RWPE1 (cell line): ENCODE data around the gene EXTL2.
"Not testable (repeated sequence)": the region's sequence is repeated elsewhere in the genome, so short reads cannot be mapped to it uniquely, and the experiment has no call there.

ENCODE experiments used
- CTCF ChIA-PET: fragments of 350-600 bp; sonication (Branson Sonifier 250); formaldehyde crosslinking; extraction: SDS; loops from one replicate; lab custom pipeline; 2021; lab: Yijun Ruan, JAX
- POLR2A ChIA-PET: fragments of 400-600 bp; formaldehyde crosslinking; extraction: SDS; loops from one replicate; lab custom pipeline; 2020; ENCODE audit warnings: antibody characterized with exemption; ENCODE audit not compliant: low non-redundant PET; lab: Yijun Ruan, JAX
- DNase-seq: peaks from one replicate; pipeline ENCODE4 v3.0.0; 2012; ENCODE audit warnings: low spot score
- H3K27ac ChIP-seq: fragments of 450-650 bp; 2 replicates; pipeline ENCODE4 v1.5.1; 2017
- TF ChIP-seq, protein P1 (sequence below): fragments of 450-650 bp; conservative IDR thresholded peaks from 2 replicates; pipeline ENCODE4 v1.5.1; 2017; ENCODE audit warnings: low read depth, mild to moderate bottlenecking

Gene EXTL2

DNA sequence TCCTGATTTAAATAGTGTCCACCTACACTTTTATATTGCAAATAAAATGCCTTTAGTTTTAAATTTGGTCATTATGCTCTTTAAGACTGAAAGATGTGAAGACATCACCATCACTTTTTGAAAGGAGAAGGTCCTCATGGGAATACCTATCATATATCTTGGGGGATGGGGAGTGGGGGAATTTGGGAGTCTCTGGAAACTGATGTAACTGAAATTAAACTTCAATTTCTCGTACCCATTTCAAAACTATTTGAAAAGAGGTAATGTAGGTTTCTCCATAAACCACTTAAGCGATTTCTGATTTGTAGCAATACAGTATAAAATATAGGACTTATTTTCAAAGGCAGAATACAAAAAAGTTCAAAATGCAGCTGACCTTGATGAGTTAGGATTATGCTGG is 924 bp downstream of the EXTL2 start:
- no peak for DNase-seq
- TF ChIP-seq, protein P1, sequence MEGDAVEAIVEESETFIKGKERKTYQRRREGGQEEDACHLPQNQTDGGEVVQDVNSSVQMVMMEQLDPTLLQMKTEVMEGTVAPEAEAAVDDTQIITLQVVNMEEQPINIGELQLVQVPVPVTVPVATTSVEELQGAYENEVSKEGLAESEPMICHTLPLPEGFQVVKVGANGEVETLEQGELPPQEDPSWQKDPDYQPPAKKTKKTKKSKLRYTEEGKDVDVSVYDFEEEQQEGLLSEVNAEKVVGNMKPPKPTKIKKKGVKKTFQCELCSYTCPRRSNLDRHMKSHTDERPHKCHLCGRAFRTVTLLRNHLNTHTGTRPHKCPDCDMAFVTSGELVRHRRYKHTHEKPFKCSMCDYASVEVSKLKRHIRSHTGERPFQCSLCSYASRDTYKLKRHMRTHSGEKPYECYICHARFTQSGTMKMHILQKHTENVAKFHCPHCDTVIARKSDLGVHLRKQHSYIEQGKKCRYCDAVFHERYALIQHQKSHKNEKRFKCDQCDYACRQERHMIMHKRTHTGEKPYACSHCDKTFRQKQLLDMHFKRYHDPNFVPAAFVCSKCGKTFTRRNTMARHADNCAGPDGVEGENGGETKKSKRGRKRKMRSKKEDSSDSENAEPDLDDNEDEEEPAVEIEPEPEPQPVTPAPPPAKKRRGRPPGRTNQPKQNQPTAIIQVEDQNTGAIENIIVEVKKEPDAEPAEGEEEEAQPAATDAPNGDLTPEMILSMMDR = no peak
- ChIA-PET CTCF (no interaction called here), POLR2A (no interaction called here)
- H3K27ac ChIP-seq = no peak overlapping the region

DNA sequence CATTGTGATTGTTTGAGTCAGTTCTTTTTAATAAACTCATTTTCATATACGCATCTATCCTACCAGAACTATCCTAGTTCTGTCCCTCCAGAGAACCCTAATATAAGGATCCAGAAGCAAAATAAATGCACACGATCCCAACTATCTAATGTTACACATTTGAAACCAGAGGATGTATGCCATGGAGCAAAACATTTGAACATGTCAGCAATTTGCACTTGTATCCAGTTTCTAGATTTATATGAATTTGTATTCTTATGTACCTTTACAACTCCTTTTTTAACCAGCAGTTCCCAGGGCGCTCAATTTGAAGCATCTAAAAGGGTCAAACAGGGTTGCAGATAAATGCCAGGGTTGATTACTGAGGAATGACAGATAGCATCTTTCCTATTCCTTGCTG is 2.1 kb downstream of the EXTL2 start:
- CTCF ChIA-PET = no interaction called here
- POLR2A ChIA-PET = no interaction called here
- DNase-seq = no peak
- TF ChIP-seq, protein P1 = no peak
- no peak overlapping the region for H3K27ac ChIP-seq

DNA sequence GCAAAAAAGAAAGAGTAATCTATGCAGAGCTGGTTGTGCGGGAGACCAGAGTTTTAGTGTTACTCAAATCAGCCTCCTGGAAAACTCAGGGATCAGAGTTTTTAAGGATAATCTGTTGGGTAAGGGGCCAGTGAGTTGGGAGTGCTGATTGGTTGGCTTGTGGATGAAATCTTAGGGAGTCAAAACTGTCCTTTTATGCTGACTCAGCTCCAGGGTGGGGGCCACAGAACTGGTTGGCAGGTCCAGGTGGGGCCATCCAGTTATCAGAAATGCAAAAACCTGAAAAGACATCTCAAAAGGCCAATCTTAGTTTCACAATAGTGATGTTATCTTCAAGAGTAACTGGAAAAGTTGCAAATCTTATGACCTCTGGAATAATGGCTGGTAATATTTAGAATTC is 3.3 kb downstream of the EXTL2 start:
- POLR2A ChIA-PET = no interaction called here
- no peak overlapping the region for H3K27ac ChIP-seq
- TF ChIP-seq, protein P1 = no peak
- CTCF ChIA-PET = no interaction called here
- no peak for DNase-seq

DNA sequence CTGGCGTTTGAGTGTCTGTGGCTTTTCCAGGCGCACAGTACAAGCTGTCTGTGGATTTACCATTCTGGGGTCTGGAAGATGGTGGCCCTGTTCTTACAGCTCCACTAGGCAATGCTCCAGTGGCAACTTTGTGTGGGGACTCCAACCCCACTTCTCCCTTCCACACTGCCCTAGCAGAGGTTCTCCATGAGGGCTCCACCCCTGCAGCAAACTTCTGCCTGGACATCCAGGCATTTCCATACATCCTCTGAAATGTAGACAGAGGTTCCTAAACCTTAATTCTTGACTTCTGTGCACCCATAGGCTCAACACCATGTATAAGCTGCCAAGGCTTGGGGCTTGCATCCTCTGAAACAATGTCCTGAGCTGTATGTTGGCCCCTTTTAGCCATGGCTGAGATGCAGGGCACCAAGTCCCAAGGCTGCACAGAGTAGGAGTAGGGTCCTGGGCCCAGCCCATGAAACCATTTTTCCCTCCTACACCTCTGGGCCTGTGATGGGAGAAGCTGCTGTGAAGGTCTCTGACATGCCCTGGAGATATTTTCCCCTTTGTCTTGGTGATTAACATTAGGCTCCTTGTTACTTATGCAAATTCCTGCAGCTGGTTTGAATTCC is 4.7 kb downstream of the EXTL2 start:
- POLR2A ChIA-PET, H3K27ac ChIP-seq, DNase-seq: not testable (repeated sequence)
- CTCF ChIA-PET = interaction anchor here (0.5 kb wide), 1 partner anchor 344 kb away, joined by 3 read pairs; no protein-coding TSS in a partner anchor

DNA sequence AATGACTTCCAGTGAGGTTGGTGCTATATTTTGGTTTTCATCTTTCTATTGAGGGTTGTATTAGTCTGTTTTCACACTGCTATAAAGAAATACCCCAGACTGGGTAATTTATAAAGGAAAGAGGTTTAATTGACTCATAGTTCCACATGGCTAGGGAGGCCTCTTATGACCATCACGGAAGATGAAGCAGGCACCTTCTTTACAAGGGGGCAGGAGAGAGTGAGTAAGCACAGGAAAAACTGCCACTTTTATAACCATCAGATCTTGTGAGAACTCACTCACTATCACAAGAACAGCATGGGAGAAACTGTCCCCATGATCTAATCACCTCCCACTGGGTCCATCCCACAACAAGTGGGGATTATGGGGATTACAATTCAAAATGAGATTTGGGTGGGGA is 5.6 kb downstream of the EXTL2 start:
- POLR2A ChIA-PET, DNase-seq, H3K27ac ChIP-seq, CTCF ChIA-PET: not testable (repeated sequence)

DNA sequence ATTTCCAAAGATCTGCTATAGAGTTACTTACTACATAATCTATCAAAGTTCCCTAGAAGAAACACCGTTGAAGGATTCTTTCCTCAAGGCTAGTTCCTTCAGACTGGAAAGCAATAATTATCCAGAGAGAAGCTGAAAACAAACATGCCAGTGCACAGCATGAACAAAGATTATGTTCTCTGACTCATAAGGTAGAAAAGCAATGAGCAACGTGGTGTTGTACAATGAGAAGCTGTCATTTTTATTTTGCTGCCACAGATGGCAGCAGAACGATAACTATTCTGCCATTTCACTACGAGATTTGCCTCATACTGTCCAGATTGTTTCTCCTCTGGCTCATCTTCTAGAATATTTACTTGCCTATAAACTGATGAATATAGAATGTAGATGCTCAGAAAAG is 10.7 kb downstream of the EXTL2 start:
- peak; percentile 64 for DNase-seq
- TF ChIP-seq, protein P1 = no peak; the same call in 1 of the 2 replicates
- POLR2A ChIA-PET = interaction anchor here (1.4 kb wide), 1 partner anchor 11 kb away, joined by 3 read pairs; no protein-coding TSS in a partner anchor
- H3K27ac ChIP-seq = no peak overlapping the region
- CTCF ChIA-PET = interaction anchor here (1.0 to 1.1 kb wide), 2 partner anchors 15 to 350 kb away, joined by 3 to 5 read pairs; no protein-coding TSS in a partner anchor

DNA sequence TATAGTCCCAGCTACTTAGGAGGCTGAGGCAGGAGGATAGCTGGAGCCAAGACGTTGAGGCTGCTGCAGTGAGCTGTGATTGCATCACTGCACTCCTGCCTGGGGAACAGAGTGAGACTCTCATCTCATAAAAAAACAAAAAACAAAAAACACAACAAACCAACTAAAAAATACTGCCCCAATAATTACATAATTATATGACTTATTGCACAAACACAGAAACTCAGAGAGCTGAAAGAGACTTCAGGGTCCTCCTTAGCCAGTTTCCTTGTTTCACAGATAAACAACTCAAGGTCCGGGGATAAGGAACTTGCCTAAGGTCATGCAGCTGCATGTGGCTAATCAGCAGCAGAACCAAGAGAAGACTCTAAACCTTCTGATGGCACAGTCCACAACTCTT is 11.9 kb downstream of the EXTL2 start:
- ChIA-PET POLR2A (no interaction called here), CTCF (no interaction called here)
- no peak for DNase-seq
- H3K27ac ChIP-seq = no peak overlapping the region
- TF ChIP-seq, protein P1 = no peak
